NCI-H460 (cell line): ENCODE data around the gene CDCA5. TPM values are rescaled to one million over a fixed set of nuclear protein-coding genes. Genes with fewer than 3 reads are reported as not detected.

Experiments
- DNase-seq: peaks from one replicate; pipeline ENCODE4 v3.0.0-alpha.2; 2016; ENCODE audit warnings: low read depth; ENCODE audit errors: extremely low read depth
- total RNA-seq: library from RNA; depleted of rRNA; stranded (reverse); fragments of >200 nt; shearing (Covaris generic); gene quantifications from 2 replicates; pipeline ENCODE4 v1.2.3, GENCODE V29; 2014

CDCA5 gene
- total RNA-seq, 1 experiment from 2014 or later, result 20.3 TPM

GRCh38 chr11:65077451-65077850 lies 6.4 kb downstream of the CDCA5 start:
- no peak for DNase-seq

GRCh38 chr11:65072631-65072966 lies 11.2 kb downstream of the CDCA5 start:
- no peak for DNase-seq

GRCh38 chr11:65071907-65072630 lies 11.8 kb downstream of the CDCA5 start:
- DNase-seq, result no peak

- no peak for DNase-seq
Observed at GRCh38 chr11:65069217-65069616, 14.6 kb downstream of the CDCA5 start.

- no peak for DNase-seq
Observed at GRCh38 chr11:65067446-65067845, 16.4 kb downstream of the CDCA5 start.

GRCh38 chr11:65066805-65067291 lies 17.0 kb downstream of the CDCA5 start:
- DNase-seq, result no peak

GRCh38 chr11:65066315-65066714 lies 17.5 kb downstream of the CDCA5 start:
- DNase-seq, result no peak

- DNase-seq, result no peak
Observed at GRCh38 chr11:65065851-65066250, 18.0 kb downstream of the CDCA5 start.

GRCh38 chr11:65064847-65065240 lies 19.0 kb downstream of the CDCA5 start:
- no peak for DNase-seq

- DNase-seq, result no peak
Observed at GRCh38 chr11:65063532-65063931, 20.3 kb downstream of the CDCA5 start.

GRCh38 chr11:65060913-65061408 lies 22.9 kb downstream of the CDCA5 start:
- no peak for DNase-seq

- DNase-seq, result no peak
Observed at GRCh38 chr11:65059959-65060824, 23.6 kb downstream of the CDCA5 start.

GRCh38 chr11:65059523-65059922 lies 24.3 kb downstream of the CDCA5 start:
- DNase-seq, result no peak

- no peak for DNase-seq
Observed at GRCh38 chr11:65058419-65059054, 25.3 kb downstream of the CDCA5 start, which contains the start of gene NAALADL1. Gene NAALADL1, minus strand, starts transcription at chr11:65058553. Its CDS starts 32 bp downstream, at chr11:65058521.

GRCh38 chr11:65058012-65058411 lies 25.8 kb downstream of the CDCA5 start:
- no peak for DNase-seq

GRCh38 chr11:65057526-65057925 lies 26.3 kb downstream of the CDCA5 start:
- DNase-seq, result no peak

- no peak for DNase-seq
Observed at GRCh38 chr11:65056999-65057398, 26.8 kb downstream of the CDCA5 start.

- DNase-seq, result no peak
Observed at GRCh38 chr11:65055538-65055937, 28.3 kb downstream of the CDCA5 start.

- no peak for DNase-seq
Observed at GRCh38 chr11:65053827-65054508, 29.9 kb downstream of the CDCA5 start.

GRCh38 chr11:65051398-65051858 lies 32.4 kb downstream of the CDCA5 start:
- DNase-seq, result no peak
